D341Med (cell line): ENCODE results near the gene ANKRD44.
"Not testable (repeated sequence)": the region's sequence is repeated elsewhere in the genome, so short reads cannot be mapped to it uniquely, and the experiment has no call there.

Experiments used
- DNase-seq: peaks from one replicate; pipeline ENCODE4 v3.0.0; 2012; ENCODE audit warnings: low spot score

Gene ANKRD44

GRCh38 chr2:197073701-197074433, 236.7 kb downstream of the ANKRD44 start:
- DNase-seq: no peak

DNA sequence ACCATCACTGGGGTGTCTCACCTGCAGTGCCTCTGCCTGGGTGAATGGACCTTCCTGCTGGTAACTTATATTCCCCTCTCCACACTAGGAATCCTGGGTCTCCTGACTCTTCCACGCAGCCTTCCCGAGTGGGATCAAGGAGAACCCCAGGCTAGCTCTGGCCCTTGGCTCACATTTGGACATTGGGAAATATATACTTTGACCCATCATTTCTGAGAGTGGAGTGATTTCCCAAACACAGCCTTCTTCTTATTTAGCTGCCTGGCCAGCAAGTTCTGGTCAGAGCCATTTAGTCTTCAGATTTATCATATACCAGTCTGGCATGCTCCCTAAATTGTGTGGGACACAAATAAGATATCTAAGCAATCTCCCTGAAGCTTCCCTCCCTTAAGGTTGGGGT, 237.3 kb downstream of the ANKRD44 start:
- no peak for DNase-seq

- no peak for DNase-seq
Measured at GRCh38 chr2:197072533-197072932, 238.0 kb downstream of the ANKRD44 start.

DNA sequence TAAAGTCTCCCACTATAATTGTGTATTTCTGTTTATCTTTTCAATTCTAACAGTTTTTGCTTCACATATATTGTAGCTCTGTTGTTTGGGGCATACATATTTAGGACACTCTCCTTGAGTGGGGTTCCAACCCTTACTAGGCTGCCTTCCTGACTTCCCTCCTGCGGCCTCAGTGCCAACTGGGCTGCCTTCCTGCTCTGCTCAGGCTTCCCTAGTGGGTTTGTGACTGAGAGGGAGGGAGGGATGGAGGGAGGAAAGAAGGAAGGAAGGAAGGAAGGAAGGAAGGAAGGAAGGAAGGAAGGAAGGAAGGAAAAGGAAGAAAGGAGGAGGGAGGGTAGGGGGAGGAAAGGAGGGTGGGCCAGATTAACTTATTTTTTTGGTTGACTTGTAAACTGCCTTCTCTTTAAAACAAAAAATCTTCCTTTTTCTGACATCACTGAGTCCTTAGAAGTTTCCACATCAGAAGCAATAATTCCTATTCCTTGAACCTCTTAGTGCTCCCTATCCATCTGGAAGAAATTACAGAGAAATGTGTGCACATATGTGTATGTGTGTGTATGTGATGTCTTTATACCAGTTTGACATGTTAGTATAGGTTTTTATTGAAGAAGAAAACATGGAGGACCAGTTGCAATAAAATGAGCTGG, 238.7 kb downstream of the ANKRD44 start:
- no peak for DNase-seq

DNA sequence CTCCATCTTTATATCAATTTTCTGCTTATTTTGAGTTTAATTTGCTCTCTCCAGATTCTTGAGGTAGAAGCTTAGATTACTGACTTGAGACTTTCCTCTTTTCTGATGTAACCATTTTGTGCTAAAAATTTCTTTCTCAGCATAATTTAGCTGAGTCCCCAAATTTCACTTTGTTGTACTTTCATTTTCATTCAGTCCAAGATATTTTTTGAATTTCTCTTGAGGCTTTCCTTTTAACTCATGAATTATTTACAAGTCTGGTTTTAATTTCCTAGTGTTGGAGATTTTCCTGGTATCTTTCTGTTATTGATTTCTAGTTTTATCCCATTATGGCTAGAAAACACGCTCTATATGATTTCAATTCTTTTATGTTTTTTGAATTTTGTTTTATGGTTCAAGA, 239.4 kb downstream of the ANKRD44 start:
- DNase-seq: no peak

- no peak for DNase-seq
Measured at GRCh38 chr2:197069958-197070357, 240.6 kb downstream of the ANKRD44 start.

DNA sequence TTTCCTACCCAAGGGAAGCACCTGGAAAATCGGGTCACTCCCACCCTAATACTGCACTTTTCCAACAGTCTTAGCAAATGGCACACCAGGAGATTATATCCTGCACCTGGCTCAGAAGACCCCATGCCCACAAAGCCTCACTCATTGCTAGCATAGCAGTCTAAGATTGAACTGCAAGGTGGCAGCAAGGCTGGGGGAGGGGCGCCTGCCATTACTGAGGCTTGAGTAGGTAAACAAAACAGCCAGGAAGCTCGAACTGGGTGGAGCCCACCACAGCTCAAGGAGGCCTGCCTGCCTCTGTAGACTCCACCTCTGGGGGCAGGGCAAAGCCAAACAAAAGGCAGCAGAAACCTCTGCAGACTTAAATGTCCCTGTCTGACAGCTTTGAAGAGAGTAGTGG, 248.0 kb downstream of the ANKRD44 start:
- not testable (repeated sequence) for DNase-seq

- DNase-seq: no peak
Measured at GRCh38 chr2:197059477-197059876, 251.1 kb downstream of the ANKRD44 start.

GRCh38 chr2:197058777-197059300, 251.7 kb downstream of the ANKRD44 start:
- DNase-seq: no peak

DNA sequence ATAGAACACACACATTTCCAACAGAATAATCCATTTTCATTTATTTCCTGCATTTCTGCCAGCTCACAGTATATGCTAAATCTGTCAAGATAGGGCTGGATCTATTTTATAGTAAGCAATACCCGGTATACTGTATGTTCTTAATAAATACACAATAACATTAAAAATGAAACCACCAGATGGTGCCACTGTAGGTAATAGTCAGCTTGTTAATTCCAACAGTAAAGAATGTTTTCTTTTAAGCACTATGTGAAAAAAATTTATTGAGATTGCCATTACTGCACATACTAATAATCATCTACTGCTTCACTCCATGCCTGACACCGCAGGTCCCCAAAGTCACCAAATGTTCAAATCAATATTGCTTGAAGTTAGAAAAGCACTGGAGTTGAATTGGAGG, 252.6 kb downstream of the ANKRD44 start:
- no peak for DNase-seq

DNA sequence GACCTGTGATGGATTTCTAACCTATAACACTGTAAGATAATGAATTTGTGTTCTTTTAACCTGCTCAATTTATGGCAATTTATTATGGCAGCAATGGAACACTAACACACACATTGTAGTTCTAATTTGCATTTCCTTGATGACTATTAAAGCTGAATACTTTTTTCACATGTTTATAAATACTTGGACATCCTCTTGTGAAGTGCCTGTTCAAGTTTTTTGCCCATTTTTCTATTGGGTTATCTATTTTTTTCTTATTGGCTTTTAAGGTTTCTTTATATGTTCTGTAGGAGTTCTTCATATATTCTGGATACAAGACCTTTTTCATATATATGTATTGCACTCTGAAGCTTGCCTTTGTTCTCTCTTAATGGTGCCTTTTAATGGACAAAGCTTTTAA, 255.5 kb downstream of the ANKRD44 start:
- DNase-seq: no peak

GRCh38 chr2:197054437-197054836, 256.1 kb downstream of the ANKRD44 start:
- no peak for DNase-seq

DNA sequence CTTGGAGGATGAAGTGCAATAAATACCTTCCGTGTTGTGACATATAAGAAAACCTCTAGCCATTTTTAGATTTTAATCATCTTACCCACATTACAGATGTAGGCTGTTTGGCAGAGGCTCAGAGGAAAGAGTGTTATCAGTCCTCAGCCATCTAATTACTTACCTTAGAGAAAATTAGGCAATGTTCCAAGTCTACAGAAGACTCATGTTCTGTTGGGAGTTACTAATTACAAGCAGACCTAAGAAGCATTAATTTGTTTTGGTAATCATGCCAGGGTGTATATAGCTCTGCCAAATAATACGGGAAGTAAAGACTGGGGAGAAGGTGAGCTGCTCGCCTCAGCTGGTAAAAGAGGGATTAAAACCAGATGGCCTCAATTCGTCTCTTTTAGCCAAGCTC, 258.2 kb downstream of the ANKRD44 start:
- peak; percentile 60 for DNase-seq

- no peak for DNase-seq
Measured at GRCh38 chr2:197045115-197045514, 265.5 kb downstream of the ANKRD44 start.

DNA sequence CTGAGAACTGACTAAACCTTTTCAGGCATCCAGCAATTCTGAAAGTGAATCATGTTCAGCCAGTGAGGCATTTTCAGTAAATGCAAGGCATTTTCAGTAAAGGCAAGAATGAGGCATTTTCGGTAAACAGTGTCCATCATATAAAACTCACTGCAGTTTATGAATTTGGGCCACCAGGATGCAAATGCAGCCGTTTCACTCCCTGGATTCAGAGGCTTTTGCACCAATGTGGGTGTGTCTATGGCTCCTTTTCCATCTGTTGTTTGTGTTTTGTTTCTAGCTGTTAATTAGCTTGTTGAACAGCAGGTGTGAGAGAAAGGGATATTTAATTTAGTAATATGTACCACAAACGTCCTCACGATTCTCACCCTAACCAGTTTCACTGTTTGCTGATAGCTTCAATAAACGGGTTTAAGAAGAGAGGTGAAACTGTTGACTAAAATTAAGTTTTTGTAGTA, 267.8 kb downstream of the ANKRD44 start:
- peak; percentile 37 for DNase-seq

DNA sequence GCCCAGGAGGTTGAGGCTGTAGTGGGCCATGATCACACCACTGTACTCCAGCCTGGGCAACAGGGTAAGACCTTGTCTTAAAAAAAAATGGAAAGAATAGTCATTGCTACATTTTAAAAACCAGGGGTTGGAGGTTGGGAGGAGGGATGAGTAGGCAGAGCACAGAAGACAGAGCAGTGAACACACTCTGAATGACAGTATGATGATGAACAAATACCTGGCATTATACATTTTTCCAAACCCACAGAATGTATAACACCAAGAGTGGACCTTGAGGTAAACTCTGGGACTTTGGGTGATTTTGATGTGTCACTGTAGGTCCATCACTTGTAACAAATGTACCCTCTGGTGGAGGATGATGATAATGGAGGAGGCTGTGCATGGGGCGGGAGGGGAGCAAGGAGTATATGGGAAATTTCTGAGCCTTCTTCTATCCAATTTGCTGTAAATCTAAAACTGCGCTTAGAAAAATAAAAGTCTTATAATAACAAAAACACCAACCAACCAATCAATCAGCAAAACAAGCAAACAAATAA, 272.6 kb downstream of the ANKRD44 start:
- no peak for DNase-seq

DNA sequence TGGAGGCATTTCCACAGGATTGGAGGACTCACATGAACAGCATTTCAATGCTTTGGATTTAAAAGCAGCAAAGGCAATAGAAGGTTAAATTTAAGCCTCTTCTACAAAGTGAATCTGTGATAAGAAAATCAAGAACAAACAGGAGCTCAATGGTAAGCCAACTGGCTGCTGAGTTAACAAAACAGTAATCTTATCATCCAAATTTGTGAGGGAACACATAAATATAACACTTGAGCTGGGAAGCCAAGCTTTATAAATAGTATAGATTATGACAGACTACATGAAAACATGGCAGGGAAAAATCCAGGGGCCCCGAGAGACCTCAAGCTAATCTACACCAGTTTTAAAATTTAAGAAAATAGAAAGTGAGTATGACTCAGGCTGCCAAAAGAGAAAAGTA, 275.6 kb downstream of the ANKRD44 start:
- DNase-seq: no peak

- no peak for DNase-seq
Measured at GRCh38 chr2:197034292-197034691, 276.3 kb downstream of the ANKRD44 start.

DNA sequence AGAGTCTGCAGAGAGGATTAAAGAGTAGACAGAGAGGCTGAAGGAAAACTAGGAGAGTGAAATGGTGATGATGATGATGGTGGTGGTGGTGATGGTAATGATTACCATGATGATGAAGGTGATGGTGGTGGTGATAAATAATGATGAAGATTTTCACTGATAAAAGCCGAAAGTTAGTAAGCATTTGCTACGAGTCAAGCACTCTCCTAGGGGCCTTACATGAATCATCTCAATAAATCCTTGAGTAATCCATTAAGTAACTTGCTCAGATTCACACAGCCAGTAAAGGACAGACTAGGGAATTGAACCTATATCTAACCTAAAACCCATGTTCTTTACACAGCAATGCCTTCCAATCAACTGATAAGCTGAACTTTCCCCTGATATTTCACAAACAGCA, 277.4 kb downstream of the ANKRD44 start:
- DNase-seq: no peak

- no peak for DNase-seq
Measured at GRCh38 chr2:197031803-197032202, 278.8 kb downstream of the ANKRD44 start.

DNA sequence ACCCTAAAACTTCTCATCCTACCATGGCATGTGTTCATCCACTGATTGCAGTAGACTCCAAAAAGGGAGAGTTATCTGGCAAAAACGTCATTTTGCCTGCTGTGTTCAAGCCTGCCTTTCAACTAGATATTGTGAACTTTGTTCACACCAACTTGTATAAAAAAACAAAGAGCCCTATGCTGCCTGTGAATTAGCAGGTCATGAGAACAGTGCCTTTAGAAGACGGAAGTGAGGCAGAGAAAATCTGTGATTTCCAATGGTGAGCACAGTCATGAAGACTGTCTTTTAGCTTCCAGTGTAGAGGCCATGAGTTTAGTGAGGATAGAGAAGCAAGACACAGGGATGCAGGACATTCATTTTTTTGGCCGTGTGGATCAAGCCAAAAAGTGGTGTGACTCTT, 280.5 kb downstream of the ANKRD44 start:
- no peak for DNase-seq

GRCh38 chr2:197028633-197029032, 281.9 kb downstream of the ANKRD44 start:
- no peak for DNase-seq

- no peak for DNase-seq
Measured at GRCh38 chr2:197028230-197028629, 282.4 kb downstream of the ANKRD44 start.
